Measurements from ENCODE around the gene INS.
"Not testable (repeated sequence)": the region's sequence is repeated elsewhere in the genome, so short reads cannot be mapped to it uniquely, and the experiment has no call there.

Gene INS

GRCh38 chr11:2198621-2199365 lies 37.8 kb upstream of the INS start:
- no peak for DNase-seq

GRCh38 chr11:2197771-2198520 lies 36.9 kb upstream of the INS start:
- DNase-seq: no peak

GRCh38 chr11:2196970-2197770 lies 36.2 kb upstream of the INS start:
- peak; percentile 63 for DNase-seq

- DNase-seq: no peak
Measured at GRCh38 chr11:2195756-2196088, 34.7 kb upstream of the INS start.

- peak; percentile 67 for DNase-seq
Measured at GRCh38 chr11:2194877-2195755, 34.1 kb upstream of the INS start.

GRCh38 chr11:2193888-2194595 lies 33.0 kb upstream of the INS start:
- DNase-seq: not testable (repeated sequence)

GRCh38 chr11:2193099-2193887 lies 32.3 kb upstream of the INS start:
- no peak for DNase-seq

- no peak for DNase-seq
Measured at GRCh38 chr11:2192435-2192834, 31.4 kb upstream of the INS start.

- DNase-seq: no peak
Measured at GRCh38 chr11:2191883-2192282, 30.9 kb upstream of the INS start.

GRCh38 chr11:2190657-2191471 lies 29.9 kb upstream of the INS start:
- DNase-seq: peak; percentile 50

- DNase-seq: no peak
Measured at GRCh38 chr11:2189938-2190656, 29.1 kb upstream of the INS start.

- DNase-seq: no peak
Measured at GRCh38 chr11:2188745-2189144, 27.7 kb upstream of the INS start.

- no peak for DNase-seq
Measured at GRCh38 chr11:2187280-2187707, 26.3 kb upstream of the INS start.

- DNase-seq: peak; percentile 89
Measured at GRCh38 chr11:2186669-2187279, 25.8 kb upstream of the INS start.

GRCh38 chr11:2185324-2186085 lies 24.5 kb upstream of the INS start:
- no peak for DNase-seq

GRCh38 chr11:2182692-2183474 lies 21.9 kb upstream of the INS start:
- DNase-seq: no peak

- no peak for DNase-seq
Measured at GRCh38 chr11:2182075-2182474, 21.1 kb upstream of the INS start.

Data from NCI-H345 (cell line).